GM21529 (cell line): ENCODE measurements around the gene CNTNAP2.
"Not testable (repeated sequence)": the region's sequence is repeated elsewhere in the genome, so short reads cannot be mapped to it uniquely, and the experiment has no call there.

Source experiments
- ATAC-seq: cut with Tn5 transposase; IDR thresholded peaks from one replicate; pipeline ENCODE4 v1.9.1; 2021; ENCODE audit not compliant: unreplicated experiment

The CNTNAP2 gene

DNA sequence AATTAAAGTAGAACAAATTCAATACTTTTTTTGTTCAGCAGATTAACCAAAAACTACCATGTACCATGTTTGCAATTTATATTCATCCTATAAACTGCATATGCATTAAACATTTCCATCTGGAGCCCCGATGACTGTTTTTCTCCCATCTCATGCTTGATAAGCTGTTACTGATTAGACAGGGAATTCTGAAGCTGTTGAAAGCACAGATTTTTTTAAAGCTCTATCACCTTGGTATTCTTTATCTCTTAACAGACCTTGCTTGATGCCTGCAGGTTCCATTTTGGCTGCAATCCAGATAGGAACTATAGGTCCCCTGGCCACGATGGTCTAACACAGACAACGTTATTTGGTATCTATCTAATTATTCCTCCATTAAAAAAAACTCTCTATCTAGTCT is 961.7 kb downstream of the CNTNAP2 start:
- no peak for ATAC-seq

DNA sequence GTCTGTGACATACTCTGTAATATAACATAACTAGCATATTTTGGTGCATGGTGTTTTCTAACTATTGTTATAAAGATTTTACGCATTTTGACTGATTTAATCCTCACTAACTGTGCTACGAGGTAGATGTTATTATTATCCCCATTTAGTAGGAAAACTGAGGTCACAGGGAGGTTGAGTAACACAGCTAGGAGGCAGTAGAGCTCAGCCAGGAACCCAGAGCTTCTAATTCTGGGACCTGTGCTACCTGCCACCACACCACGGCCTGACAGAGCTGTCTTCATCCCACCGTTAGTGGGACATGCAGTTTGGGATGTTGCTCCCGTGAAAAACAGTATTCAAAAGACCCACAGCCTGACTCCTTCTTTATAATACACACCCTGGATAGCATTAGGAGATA is 962.5 kb downstream of the CNTNAP2 start:
- no peak for ATAC-seq

DNA sequence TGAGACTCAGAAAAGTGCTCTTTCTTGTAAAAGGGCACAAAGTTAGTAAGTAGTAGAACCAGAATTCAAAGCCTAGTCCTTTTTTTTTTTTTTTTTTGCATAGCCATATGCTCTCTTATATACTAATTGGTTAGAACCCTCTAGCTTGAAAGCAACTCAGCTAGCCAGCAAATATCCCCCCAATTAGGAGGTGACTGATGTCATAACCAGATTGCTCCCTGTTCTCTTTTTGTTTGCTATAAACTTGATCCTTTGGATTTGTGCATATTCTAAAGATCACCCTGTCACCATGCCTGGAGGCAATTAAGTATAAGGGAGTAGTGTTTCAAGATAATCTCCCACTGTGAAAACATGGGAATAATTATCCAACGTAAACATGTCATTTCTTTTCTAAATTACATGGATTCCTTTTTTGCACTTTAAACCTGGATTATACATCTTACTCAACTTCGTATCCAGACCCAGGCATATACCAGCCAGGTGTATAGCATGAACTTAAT is 963.4 kb downstream of the CNTNAP2 start:
- no peak for ATAC-seq

DNA sequence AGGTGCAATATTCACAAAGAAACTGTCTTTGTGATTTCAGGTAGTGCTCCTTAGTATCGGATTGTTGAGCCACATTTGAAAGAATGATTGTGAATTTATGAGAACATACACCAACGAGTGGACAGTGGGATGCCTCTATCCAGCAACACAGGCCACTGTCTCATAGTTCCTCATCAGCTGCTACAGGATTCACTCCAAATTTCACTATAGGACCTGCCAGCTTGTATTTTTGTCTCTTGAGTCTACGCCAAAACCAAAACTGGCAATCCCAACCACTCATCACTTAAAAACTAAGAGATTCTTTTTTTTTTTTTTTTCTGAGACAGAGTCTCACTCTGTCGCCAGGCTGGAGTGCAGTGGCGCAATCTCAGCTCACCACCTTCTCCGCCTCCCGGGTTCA is 964.5 kb downstream of the CNTNAP2 start:
- ATAC-seq = no peak

DNA sequence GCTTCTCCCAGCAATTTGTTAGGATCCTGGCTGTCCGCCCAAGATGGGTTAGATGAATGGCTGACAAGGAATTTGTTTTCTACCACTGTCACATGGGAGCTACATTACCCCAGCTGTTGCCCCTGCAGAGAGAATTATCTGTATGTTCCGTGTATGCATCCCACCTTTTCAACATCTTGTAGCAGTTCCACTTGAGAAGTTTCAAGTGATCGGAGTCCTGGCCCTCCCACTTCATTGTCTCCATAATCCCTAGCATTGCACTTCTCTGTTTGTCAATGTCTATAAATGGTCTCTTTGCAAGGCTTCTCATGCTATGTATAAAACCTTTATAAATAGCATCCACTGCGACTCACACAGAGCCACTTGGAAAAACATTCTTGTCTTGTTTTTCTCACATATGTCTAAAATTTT is 972.5 kb downstream of the CNTNAP2 start:
- ATAC-seq = no peak

DNA sequence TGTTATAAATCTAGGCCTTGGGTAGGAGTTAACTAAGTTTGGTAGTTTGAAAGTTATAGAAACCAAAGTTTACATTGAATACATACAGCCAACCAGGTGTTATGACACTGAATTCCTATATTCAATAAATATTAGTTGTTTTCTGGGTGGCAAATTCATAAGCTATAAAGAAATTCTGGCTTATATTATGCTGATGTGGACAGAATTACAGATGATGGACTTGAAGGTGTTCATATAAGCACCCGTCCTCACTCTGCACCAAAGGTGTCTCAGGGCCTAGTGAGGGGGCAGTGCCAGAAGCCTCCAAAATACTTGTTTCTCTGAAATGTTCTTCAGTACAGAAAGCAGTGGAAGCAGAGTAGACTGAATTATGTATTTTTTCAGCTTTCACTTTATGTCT is 973.0 kb downstream of the CNTNAP2 start:
- ATAC-seq = no peak

DNA sequence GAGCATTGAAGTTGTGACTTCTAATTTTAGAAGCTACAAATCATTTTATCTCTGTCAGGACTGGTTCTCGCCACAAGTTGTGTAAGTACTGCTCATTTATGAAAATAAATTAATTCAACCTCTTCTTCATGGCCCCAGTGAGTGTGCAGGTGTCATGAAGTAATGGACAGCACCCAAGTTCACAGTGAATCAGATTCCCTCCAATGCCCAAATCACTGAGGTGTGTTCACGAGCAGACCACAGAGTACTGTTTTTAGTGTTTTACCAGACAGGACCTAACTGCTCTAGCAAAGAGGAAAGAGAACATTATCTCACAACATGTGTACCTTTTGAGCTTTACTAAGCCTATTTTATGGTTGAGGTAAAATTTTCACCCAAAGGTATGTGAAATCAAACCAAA is 980.0 kb downstream of the CNTNAP2 start:
- no peak for ATAC-seq

DNA sequence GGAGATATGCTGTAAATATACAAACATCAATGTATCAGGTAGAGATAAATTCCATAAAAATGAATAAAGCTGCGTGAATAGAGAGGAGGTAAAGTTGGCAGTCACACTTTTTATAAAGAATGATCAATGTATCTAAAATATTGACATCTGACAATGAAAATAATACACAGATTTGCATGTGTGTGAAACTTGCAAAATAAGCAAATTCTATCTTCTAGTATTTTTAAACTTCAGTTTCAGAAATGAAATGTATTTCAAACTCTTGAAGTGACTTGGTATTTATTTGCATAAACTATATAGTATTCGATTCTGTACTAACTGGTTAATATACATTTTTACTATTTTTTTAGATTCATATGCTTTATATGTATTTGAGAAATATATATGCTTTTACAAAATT is 986.6 kb downstream of the CNTNAP2 start:
- no peak for ATAC-seq

DNA sequence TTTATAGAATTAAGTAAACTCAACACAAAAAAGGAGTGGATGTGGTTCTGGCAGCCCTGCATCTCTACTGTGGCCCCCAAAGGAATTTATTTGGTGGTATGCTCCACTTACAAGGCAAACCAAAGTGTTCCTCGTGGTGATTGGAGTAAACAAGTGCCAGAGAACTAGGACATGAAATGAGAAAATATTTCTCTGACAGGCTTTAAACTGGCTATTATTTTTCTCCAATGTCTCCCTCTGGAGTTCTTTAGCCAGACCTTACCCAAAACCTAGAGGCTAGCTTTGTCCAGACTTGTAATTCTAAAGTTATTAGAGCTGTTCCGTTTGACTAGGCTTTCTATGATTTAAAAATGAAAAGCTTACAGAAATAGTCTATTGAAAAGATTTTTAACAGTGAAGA is 990.1 kb downstream of the CNTNAP2 start:
- no peak for ATAC-seq

DNA sequence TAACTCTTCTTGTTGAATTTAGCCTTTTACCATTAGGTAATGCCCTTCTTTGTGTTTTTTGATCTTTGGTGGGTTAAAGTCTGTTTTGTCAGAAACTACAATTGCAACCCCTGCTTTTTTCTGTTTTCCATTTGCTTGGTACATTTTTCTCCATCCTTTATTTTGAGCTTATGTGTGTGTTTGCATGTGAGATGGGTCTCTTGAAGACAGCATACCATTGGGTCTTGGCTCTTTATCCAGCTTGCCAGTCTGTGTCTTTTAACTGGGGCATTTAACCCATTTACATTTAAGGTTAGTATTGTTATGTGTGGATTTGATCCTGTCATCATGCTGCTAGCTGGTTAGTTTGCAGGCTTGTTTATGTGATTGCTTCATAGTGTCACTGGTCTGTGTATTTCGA is 997.9 kb downstream of the CNTNAP2 start:
- ATAC-seq = not testable (repeated sequence)

DNA sequence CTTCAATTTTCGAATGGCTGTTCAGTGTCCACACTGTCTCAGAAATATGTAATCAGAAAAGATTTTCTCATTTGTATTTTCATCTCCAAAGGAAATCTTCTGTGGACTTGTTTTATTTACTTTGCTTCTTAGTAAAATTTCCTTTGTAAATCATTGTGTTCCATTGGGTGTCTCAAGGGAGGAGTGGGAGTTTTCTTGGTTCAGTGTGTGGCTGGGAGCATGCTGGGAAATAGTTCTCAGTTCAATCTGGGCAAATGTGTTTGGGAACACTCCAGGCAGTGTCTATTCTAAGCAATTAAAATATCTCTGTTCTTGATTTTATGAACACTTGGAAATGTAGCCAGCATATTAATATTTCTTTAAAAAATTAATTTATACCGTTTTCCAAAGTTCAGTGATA is 1019.8 kb downstream of the CNTNAP2 start:
- ATAC-seq = no peak

DNA sequence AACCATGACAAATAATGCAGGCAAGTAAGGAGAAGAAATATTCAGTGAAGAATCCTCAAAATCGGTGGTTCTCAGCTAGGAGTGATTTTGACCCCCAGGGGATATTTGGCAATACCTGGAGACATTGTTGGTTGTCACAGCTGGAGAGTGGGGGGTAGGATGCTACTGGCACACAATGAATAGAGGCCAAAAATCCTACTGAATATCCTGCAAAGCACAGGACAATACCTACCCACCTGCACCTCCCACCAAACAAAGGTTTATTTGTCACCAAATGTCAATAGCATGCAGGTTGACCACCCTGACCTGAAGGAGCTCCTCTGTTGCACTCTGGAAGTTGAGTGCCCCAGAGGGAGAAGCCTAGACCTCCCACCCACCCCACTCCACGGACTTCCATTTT is 1028.6 kb downstream of the CNTNAP2 start:
- ATAC-seq = no peak

DNA sequence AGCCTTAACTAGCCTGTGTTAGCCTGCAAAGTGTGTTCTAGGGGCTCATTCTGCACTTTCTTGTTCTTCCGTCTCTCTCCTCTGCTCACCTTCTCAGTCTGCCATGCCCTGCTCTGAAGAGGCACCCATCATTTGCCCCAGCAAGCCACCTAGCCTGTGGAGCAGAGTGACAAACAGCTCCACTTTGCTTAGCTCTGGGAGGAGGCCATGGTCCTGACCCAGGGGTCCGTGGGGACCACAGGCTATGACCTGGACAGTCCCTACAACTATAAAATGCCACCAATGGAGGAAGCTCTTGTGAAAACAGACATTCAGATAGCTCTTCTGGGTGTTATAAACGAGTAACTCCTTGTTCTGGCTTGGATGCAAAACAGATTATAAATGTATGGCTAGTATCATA is 1029.6 kb downstream of the CNTNAP2 start:
- ATAC-seq = no peak

DNA sequence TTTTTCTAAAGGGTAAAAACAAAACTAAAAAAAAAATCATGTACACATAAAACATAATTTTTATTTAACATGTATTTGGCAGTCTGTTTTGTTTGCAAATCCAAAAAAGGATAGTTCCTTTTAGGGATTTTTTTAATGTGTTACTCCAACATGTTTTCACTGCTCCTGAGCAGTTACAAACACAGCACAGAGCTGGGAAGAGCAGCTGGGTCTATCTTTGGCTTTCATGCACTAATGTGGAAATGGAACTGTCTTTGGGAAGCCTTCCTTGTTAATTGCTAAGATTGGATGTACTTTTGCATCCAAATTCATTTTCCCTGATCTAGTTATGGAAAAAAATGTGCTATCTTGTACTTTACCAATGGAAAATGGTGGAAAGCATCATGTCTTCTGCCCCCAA is 1035.1 kb downstream of the CNTNAP2 start:
- no peak for ATAC-seq

DNA sequence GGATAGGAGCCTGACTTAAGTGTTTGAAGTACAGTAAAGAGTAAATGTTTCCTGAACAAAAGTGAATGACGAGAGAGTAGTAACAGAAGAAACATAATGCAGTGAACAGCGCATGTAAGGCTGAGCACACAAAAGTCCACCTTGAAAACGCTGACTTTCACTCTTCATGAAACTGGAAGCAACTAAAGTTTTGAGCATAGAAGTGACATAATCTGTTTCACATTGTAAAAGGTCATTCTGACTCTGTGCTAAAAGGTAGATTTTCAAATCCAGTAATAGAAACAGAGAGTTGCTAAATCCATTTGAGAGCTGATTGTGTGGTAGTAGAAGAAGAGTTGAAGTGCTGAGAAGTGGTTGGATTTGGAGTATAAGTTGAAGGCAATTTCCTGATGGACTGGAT is 1037.0 kb downstream of the CNTNAP2 start:
- no peak for ATAC-seq

DNA sequence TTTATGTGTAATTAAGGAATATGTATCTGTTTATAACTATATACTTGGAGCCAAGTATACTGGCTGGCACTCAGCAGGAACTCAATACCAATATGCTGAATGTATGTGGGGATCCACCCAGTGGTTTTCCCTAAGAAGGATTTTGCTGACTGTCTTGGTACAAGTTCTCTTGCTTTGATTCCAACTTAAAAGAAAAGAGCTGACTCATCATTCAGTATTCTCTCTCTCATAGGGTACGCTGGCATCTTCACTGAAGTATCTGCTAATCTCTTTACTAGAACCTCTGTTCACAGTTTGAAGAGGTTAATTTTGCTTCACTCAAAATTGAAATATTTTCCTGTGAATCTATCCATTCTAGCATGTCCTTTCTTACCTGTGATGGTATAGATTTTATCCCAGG is 1044.8 kb downstream of the CNTNAP2 start:
- no peak for ATAC-seq

DNA sequence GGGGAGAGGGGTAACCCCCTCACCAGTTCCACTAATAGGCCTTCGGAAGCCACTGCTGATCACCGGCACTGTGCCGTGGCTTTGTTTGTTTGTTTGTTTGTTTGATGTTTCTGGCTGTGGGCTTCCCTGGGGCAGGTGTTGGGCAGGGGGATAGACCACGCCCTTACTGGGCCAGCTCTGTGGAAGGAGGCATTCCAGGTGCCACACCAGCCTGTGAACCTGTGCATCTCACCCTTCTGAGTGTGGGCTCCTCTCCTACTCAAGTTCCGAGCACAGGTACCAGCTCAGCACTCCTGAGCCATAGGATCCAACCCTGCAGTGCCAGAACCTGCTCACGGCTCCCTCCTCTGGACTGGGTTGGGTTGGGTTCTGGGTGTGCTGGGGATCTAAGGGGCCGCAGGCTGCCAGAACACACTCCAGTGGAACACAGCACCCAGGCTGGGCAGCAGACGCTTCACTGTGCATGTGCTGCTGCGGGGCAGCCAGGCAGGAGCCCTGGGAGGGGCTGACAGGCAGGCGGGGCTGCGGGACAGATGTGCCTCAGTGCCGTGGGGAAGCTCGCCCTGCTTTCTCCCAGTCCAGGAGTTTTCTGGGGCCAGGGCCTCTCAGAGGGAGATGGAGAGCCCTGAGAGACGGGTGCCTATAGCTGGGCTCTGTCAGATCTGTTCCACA is 1053.9 kb downstream of the CNTNAP2 start:
- ATAC-seq = no peak

DNA sequence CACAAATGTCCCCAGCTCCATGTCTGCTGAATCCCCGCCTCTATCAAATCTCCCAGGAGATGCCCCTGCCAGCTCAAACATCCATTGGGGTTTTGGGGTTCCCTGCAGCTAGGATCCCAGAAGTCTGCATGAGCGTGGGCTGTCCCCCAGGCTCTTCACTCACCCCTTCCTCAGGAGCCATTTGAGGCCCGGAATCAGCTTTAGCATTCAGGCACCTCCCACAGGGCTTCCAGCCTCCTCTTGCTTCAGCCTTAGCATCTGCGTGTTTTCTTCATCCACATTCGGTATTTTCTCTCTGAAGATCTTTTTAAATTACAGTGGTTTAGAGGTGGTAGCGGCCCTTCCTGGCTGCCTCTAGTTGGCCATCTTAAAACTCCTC is 1054.4 kb downstream of the CNTNAP2 start:
- ATAC-seq = no peak

DNA sequence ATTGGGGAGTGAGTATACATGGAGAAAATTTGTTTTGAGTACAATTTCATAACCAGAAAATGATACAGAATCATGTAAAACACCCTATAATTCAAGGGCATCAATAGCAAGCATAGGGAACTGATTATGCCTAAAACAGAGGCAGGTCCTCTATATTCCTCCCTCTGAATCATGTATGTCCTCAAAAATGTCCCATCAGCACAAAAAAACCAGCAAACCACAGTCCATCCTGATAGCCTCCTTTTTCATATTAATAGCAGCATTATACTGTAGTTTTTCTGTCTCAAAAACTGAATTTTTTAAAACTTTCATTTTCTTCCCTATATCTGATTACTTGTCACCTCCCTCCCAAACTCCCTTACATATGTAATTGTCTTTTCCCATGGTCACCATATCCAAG is 1057.3 kb downstream of the CNTNAP2 start:
- no peak for ATAC-seq

DNA sequence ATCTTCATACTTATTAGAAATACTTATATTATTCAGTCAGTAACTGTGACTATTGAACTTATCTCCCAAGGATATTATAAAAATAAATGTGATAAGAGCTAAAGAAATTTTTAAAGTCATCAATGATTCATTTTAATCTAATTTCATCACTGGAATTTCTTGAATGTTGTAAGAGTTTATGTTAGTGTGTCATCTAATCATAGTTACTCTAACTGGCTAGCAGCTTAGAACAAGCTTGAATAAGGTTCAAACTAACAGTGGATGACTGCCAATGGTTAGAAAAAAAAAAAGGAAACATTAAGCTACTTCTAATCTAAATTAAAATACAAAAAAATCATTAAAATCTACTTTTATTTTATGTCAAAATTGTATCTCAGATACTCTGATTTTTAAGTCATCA is 1066.3 kb downstream of the CNTNAP2 start:
- ATAC-seq = no peak

DNA sequence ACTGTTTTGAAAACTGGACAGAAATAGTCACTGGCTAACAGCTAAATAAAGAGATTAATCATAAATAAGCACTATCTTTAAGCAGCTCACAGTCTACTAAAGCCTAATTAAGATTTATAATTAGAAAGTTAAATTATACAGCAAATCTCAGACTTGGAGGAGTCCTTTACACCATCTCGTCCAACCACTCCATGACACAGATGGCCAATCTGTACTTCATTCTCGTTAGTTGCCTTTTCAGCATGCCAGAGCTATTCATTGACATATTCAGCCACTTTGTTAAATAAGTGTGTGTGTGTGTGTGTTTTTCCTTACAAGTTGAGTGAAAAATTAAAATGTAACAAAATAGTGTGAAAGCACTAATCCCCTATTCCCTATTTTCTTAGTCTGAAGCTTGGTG is 1066.7 kb downstream of the CNTNAP2 start:
- ATAC-seq = no peak

DNA sequence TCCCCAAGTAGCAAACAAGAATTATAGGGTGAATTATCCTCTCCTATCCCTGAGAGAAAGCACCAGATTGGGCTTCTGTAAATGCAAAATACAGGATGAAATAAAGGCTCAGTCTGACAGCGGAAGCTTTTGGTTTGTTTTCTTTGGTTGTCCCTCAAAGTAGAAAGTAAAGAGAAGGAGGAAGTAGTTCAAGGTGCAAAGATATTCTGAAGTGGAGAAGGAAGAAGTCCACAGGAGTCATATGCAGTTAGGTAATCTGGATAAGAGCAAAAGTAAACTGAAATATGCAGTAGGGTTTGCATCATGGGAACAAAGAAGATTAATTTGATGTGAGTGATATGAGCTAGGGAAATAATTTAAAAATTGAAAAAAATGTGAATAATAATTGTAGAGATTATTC is 1071.9 kb downstream of the CNTNAP2 start:
- no peak for ATAC-seq

DNA sequence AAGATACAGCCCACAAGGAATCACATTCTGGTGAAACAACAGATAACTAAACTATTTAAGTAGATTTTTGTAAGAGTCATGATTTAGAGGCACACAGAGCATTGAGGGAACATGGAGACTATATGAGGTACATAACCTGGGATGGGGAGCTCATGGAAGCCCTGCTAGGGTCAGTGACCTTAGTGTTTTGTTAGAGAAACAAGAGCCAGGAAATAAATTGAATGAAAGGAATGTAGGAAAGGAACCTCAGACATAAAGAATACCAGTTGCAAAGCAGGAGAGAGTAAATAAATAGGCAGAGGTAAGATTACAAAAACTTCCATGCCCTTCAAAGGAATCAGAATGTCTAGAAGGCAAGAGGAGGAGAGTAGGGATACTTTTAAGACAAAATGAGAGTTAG is 1076.9 kb downstream of the CNTNAP2 start:
- ATAC-seq = no peak
